Tibial nerve (tissue), 4 donors: Measurements from ENCODE around the gene PTPRJ.

Experiments
- EP300 ChIP-seq, 2 donors: sonication (generic); formaldehyde crosslinking; IDR thresholded peaks; one replicate each; pipeline ENCODE4 v1.6.1; 2017; ENCODE audit warnings: antibody characterized with exemption in 2 of 2, mild to moderate bottlenecking in 1 of 2
- POLR2A ChIP-seq, 2 donors: fragments of 450-650 bp; IDR thresholded peaks; one replicate each; pipeline ENCODE4 v1.6.1; 2017; ENCODE audit warnings: antibody characterized with exemption in 2 of 2, mild to moderate bottlenecking in 2 of 2, moderate library complexity in 2 of 2
- TF ChIP-seq, protein P1 (sequence below), 5 experiments: fragments of 200-600 bp in 3 of 5; fragments of 450-650 bp in 2 of 5; sonication (generic) in 3 of 5; IDR thresholded peaks; one replicate each; pipeline ENCODE4 v1.5.1; 2016 to 2019; ENCODE audit warnings: antibody characterized with exemption in 5 of 5, mild to moderate bottlenecking in 3 of 5, moderate library complexity in 2 of 5

DNA sequence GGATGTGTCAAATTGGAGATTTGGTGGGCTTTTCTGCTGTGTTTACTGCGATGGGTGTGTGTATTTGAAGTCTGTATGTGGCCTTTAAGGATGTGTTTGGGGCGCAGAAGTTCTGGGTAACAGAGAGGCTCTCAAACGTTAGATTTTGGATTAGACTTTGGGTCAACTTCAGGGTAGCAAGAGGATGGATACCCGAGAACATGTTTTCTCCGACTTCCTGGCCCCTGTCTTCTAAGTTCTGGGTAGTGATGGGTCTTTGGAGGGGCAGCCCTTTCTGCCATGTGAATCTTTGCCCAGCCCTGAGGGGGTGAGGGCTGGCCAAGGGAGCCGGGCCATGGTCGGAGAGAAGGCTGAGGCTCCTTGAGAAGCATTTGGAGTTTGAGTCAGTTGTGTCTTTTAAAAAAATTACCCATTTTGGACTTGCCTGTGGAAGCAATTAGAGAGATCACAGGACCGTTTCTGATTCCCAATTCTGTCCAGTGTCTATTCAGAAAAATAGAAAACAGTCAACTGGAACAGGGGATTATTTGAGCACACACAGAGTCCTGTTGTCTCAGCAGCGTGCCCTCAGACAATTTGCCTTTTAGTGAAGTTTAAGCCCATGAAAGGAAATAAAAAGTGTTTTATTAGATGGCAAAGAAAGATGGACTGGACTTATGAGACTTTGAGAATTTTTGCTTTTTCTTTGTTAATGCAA lies 114.4 kb downstream of the PTPRJ start:
- no peak for TF ChIP-seq POLR2A (IDR thresholded peaks at IDR 0.05)
- TF ChIP-seq, protein P1, sequence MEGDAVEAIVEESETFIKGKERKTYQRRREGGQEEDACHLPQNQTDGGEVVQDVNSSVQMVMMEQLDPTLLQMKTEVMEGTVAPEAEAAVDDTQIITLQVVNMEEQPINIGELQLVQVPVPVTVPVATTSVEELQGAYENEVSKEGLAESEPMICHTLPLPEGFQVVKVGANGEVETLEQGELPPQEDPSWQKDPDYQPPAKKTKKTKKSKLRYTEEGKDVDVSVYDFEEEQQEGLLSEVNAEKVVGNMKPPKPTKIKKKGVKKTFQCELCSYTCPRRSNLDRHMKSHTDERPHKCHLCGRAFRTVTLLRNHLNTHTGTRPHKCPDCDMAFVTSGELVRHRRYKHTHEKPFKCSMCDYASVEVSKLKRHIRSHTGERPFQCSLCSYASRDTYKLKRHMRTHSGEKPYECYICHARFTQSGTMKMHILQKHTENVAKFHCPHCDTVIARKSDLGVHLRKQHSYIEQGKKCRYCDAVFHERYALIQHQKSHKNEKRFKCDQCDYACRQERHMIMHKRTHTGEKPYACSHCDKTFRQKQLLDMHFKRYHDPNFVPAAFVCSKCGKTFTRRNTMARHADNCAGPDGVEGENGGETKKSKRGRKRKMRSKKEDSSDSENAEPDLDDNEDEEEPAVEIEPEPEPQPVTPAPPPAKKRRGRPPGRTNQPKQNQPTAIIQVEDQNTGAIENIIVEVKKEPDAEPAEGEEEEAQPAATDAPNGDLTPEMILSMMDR (IDR thresholded peaks at IDR 0.05) = no peak
- no peak for TF ChIP-seq EP300 (IDR thresholded peaks at IDR 0.05)
